Measurements from ENCODE around the gene KIF4A. TPM values are rescaled to one million over a fixed set of nuclear protein-coding genes. Genes with fewer than 3 reads are reported as not detected.

KIF4A gene
- total and polyA plus RNA-seq, 10 of the 15 experiments (the other 5 are each of a cell fraction or from before 2014, with no cell fraction given) = 10.8 to 28.8 (median 22.5) TPM

DNA sequence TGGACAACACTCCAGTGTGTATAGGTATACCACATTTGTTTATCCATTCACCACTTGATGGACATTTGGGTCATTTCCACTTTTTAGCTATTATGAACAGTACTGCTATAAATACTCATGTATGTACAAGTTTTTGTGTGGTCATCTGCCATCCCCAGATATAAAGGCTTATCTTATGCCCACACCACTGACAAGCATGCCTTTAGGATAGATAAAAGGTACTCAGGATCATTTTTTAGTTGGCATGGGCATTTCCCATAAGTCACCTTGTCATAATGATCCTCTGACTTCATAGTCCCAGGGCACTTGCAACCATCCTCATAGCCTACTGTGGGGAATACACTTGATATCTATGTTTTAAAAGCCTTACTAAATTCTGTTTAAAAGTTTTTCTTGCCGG lies 49.2 kb upstream of the KIF4A start:
- POLR2A ChIA-PET = no interaction called here
- no peak for ATAC-seq

More for the DNA sequence above, 49.2 kb upstream of the KIF4A start:
- in situ Hi-C loops (cut with MboI) = no loop called here
- WGBS (ENCODE audit: insufficient coverage, insufficient replicate concordance, low lambda C conversion rate, missing lambda C conversion rate) = 91% methylated on average over 1 of the region's 1 CpG
- H4K20me1 ChIP-seq (ENCODE audit: control insufficient read depth, insufficient read depth) = no peaks in the 10 kb centered on the region
- intact Hi-C loops (cut with micrococcal nuclease; ENCODE audit: unreplicated experiment) = no loop called here
- no peak overlapping the region for H3K4me3 ChIP-seq
- no peak overlapping the region for H3K27ac ChIP-seq (ENCODE audit: control insufficient read depth, insufficient read depth)
- no peaks in the 10 kb centered on the region for H3K79me2 ChIP-seq (ENCODE audit: control insufficient read depth, insufficient read depth, low read length)
- ChIA-PET RAD21 (ENCODE audit: unreplicated experiment) (no interaction called here), SMC1A (ENCODE audit: uncharacterized antibody, unreplicated experiment) (no interaction called here), CTCF (no interaction called here)
- FAIRE-seq (no peak), DNase-seq (ENCODE audit: low read depth, low spot score) (no peak)
- no peaks in the 10 kb centered on the region for H3K9me3 ChIP-seq (replicated peaks; ENCODE audit: control insufficient read depth, insufficient read depth, low read length)
- no peak for TF ChIP-seq TCF12 (IDR thresholded peaks at IDR 0.05; ENCODE audit: low read depth, low read length)
- no peak for TF ChIP-seq SMC3 (IDR thresholded peaks at IDR 0.05; ENCODE audit: borderline replicate concordance, low read length)
- TF ChIP-seq, protein P1, sequence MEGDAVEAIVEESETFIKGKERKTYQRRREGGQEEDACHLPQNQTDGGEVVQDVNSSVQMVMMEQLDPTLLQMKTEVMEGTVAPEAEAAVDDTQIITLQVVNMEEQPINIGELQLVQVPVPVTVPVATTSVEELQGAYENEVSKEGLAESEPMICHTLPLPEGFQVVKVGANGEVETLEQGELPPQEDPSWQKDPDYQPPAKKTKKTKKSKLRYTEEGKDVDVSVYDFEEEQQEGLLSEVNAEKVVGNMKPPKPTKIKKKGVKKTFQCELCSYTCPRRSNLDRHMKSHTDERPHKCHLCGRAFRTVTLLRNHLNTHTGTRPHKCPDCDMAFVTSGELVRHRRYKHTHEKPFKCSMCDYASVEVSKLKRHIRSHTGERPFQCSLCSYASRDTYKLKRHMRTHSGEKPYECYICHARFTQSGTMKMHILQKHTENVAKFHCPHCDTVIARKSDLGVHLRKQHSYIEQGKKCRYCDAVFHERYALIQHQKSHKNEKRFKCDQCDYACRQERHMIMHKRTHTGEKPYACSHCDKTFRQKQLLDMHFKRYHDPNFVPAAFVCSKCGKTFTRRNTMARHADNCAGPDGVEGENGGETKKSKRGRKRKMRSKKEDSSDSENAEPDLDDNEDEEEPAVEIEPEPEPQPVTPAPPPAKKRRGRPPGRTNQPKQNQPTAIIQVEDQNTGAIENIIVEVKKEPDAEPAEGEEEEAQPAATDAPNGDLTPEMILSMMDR (IDR thresholded peaks at IDR 0.05 in 2 of 3, conservative IDR thresholded peaks at IDR 0.05 in 1 of 3; ENCODE audit: control insufficient read depth in 2 of 3, extremely low read depth in 1 of 3, insufficient read depth in 1 of 3, low read depth in 3 of 3, low read length in 3 of 3) = no peak
- TF ChIP-seq, protein P2, sequence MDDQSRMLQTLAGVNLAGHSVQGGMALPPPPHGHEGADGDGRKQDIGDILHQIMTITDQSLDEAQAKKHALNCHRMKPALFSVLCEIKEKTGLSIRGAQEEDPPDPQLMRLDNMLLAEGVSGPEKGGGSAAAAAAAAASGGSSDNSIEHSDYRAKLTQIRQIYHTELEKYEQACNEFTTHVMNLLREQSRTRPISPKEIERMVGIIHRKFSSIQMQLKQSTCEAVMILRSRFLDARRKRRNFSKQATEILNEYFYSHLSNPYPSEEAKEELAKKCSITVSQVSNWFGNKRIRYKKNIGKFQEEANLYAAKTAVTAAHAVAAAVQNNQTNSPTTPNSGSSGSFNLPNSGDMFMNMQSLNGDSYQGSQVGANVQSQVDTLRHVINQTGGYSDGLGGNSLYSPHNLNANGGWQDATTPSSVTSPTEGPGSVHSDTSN (IDR thresholded peaks at IDR 0.05; ENCODE audit: insufficient replicate concordance, low read depth, low read length) = no peak
- TF ChIP-seq EGR1 (IDR thresholded peaks at IDR 0.05; ENCODE audit: borderline replicate concordance in 1 of 2, low read depth in 2 of 2, low read length in 2 of 2) = no peak
- TF ChIP-seq GATAD2B (conservative IDR thresholded peaks at IDR 0.05; ENCODE audit: low read depth) = no peak
- no peak for TF ChIP-seq DPF2 (IDR thresholded peaks at IDR 0.05)
- TF ChIP-seq CREM (IDR thresholded peaks at IDR 0.05; ENCODE audit: low read depth) = no peak
- no peak for TF ChIP-seq SIN3A (IDR thresholded peaks at IDR 0.05; ENCODE audit: low read depth, low read length)
- TF ChIP-seq IKZF1 (conservative IDR thresholded peaks at IDR 0.05) = no peak
- TF ChIP-seq ATF3 (IDR thresholded peaks at IDR 0.05; ENCODE audit: borderline replicate concordance, extremely low read depth, low read depth, low read length) = no peak
- no peak overlapping the region for H2AFZ ChIP-seq (ENCODE audit: control insufficient read depth, low read depth, low read length)
- H3K4me2 ChIP-seq (ENCODE audit: control insufficient read depth, insufficient read depth) = no peak overlapping the region
- H3K9ac ChIP-seq (ENCODE audit: control insufficient read depth, insufficient read depth, low read length) = no peak overlapping the region
- BruUV-seq (replicated peaks) = no TSS peak
- no peaks in the 10 kb centered on the region for H3K27me3 ChIP-seq (replicated peaks in 1 of 2; ENCODE audit: control insufficient read depth in 2 of 2, insufficient read depth in 2 of 2, low read length in 1 of 2)
- no peaks in the 10 kb centered on the region for H3K36me3 ChIP-seq (ENCODE audit: control insufficient read depth in 2 of 2, insufficient read depth in 2 of 2, low read length in 1 of 2)
- H3K4me1 ChIP-seq (ENCODE audit: control insufficient read depth, insufficient read depth, low read length) = no peaks in the 10 kb centered on the region

All from GM12878 (cell line).